ENCODE results near the gene CLCN1.
"Not testable (repeated sequence)": the region's sequence is repeated elsewhere in the genome, so short reads cannot be mapped to it uniquely, and the experiment has no call there.

The CLCN1 gene

GRCh38 chr7:143315776-143316175 lies at the start of gene CLCN1:
TSS of gene CLCN1 (plus strand) at chr7:143316111. CDS start at chr7:143316213, 102 bp downstream.
- no peak for DNase-seq (ENCODE audit: low read depth in 2 of 2)

GRCh38 chr7:143269251-143269650 lies 46.7 kb upstream of the CLCN1 start:
- no peak for DNase-seq (ENCODE audit: low read depth in 2 of 2)

GRCh38 chr7:143271240-143271639 lies 44.7 kb upstream of the CLCN1 start:
- DNase-seq (ENCODE audit: low read depth in 2 of 2), result no peak

GRCh38 chr7:143272871-143273270 lies 43.0 kb upstream of the CLCN1 start:
- no peak for DNase-seq (ENCODE audit: low read depth in 2 of 2)

GRCh38 chr7:143279186-143280098 lies 36.5 kb upstream of the CLCN1 start:
- DNase-seq (ENCODE audit: low read depth in 2 of 2), result peak; percentile 13 to 21

- no peak for DNase-seq (ENCODE audit: low read depth in 2 of 2)
Observed at GRCh38 chr7:143280160-143280559, 35.8 kb upstream of the CLCN1 start.

GRCh38 chr7:143280566-143280965 lies 35.3 kb upstream of the CLCN1 start:
- DNase-seq (ENCODE audit: low read depth in 2 of 2), result no peak

- DNase-seq (ENCODE audit: low read depth in 2 of 2), result no peak
Observed at GRCh38 chr7:143281529-143281928, 34.4 kb upstream of the CLCN1 start.

- no peak for DNase-seq (ENCODE audit: low read depth in 2 of 2)
Observed at GRCh38 chr7:143282124-143282523, 33.8 kb upstream of the CLCN1 start.

- no peak for DNase-seq (ENCODE audit: low read depth in 2 of 2)
Observed at GRCh38 chr7:143283381-143283780, 32.5 kb upstream of the CLCN1 start.

GRCh38 chr7:143284591-143285469 lies 31.1 kb upstream of the CLCN1 start, which contains the start of gene TMEM139:
TSS of gene TMEM139 (plus strand) at chr7:143284958. CDS start at chr7:143285958, 1,000 bp downstream.
- DNase-seq (ENCODE audit: low read depth in 2 of 2), result no peak

GRCh38 chr7:143285470-143285778 lies 30.5 kb upstream of the CLCN1 start:
- no peak for DNase-seq (ENCODE audit: low read depth in 2 of 2)

GRCh38 chr7:143285806-143286521 lies 29.9 kb upstream of the CLCN1 start:
- no peak for DNase-seq (ENCODE audit: low read depth in 2 of 2)

GRCh38 chr7:143286522-143286890 lies 29.4 kb upstream of the CLCN1 start:
- DNase-seq (ENCODE audit: low read depth in 2 of 2), result no peak

GRCh38 chr7:143287339-143287934 lies 28.5 kb upstream of the CLCN1 start:
- DNase-seq (ENCODE audit: low read depth in 2 of 2), result no peak

GRCh38 chr7:143287935-143288826 lies 27.7 kb upstream of the CLCN1 start, which contains the start of gene CASP2:
TSS of gene CASP2 (plus strand) at chr7:143288351. CDS start at chr7:143288456, 105 bp downstream.
- peak; percentile 95 to 96 for DNase-seq (ENCODE audit: low read depth in 2 of 2)

GRCh38 chr7:143288836-143289235 lies 27.1 kb upstream of the CLCN1 start:
- DNase-seq (ENCODE audit: low read depth in 2 of 2), result no peak

GRCh38 chr7:143289421-143289820 lies 26.5 kb upstream of the CLCN1 start:
- DNase-seq (ENCODE audit: low read depth in 2 of 2), result no peak

GRCh38 chr7:143289888-143290287 lies 26.0 kb upstream of the CLCN1 start:
- not testable (repeated sequence) for DNase-seq (ENCODE audit: low read depth in 2 of 2)

GRCh38 chr7:143290293-143290692 lies 25.6 kb upstream of the CLCN1 start:
- DNase-seq (ENCODE audit: low read depth in 2 of 2), result no peak
